Measurements from ENCODE around the gene IL17B.

Gene IL17B

DNA sequence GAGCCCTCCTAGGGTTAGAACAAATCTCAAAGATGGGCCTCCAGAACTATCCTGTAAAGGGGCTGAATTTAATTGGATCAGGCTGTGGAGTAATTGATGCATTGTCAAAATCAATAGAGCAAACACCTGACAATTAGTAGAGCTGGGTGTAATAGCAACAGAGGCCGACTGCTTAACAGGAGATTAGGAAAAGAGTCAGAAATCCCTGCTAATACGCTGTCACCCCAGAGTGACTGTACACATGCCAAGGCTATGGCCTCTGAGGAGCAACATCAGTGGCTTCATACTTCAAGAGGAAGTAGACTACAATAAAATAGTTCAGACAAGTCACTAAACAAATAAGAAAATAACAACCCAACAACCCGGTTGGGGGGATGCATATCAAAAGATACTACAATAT lies 52.5 kb downstream of the IL17B start:
- Histone ChIP-seq H4K20me1 (ENCODE audit: insufficient read depth) (no peaks in the 10 kb centered on the region), H3K36me3 (ENCODE audit: insufficient read depth) (no peaks in the 10 kb centered on the region), H3K4me1 (ENCODE audit: low read depth, poor library complexity, severe bottlenecking) (no peaks in the 10 kb centered on the region), H3K4me3 (IDR thresholded peaks at IDR 0.05; ENCODE audit: insufficient read depth, low read depth, low read length) (no peak overlapping the region), H3K9ac (no peak overlapping the region), H3K4me2 (no peak overlapping the region), H3K27ac (no peak overlapping the region), H2AFZ (ENCODE audit: low read depth) (no peak overlapping the region), H3K27me3 (ENCODE audit: insufficient read depth, low read depth) (no peaks in the 10 kb centered on the region), H3K79me2 (ENCODE audit: insufficient read depth, low read depth) (no peaks in the 10 kb centered on the region)
- TF ChIP-seq CTCF (conservative IDR thresholded peaks at IDR 0.05; ENCODE audit: low read depth, low read length), result no peak

DNA sequence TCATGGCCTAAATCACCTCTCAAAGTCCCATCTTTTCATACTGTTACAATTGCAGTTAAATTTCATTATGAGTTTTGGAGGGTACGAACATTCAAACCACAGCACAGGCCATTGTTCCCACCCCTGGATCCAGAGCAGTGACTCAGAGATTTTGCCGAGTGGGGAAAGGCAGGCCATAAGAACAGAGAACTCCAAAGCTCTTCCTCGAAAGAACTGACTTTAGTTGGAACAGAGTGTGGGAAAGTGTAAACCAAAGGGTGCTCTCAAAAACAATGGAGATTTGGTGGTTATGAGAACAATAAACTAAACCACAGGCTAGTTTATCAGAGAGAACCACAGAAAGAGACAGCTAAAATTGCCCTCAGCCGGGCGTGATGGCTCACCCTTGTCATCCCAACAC lies 53.2 kb downstream of the IL17B start:
- Histone ChIP-seq H2AFZ (ENCODE audit: low read depth) (no peak overlapping the region), H3K4me1 (ENCODE audit: low read depth, poor library complexity, severe bottlenecking) (no peaks in the 10 kb centered on the region), H3K27me3 (ENCODE audit: insufficient read depth, low read depth) (no peaks in the 10 kb centered on the region), H3K9ac (no peak overlapping the region), H4K20me1 (ENCODE audit: insufficient read depth) (no peaks in the 10 kb centered on the region), H3K4me2 (no peak overlapping the region), H3K79me2 (ENCODE audit: insufficient read depth, low read depth) (no peaks in the 10 kb centered on the region), H3K4me3 (IDR thresholded peaks at IDR 0.05; ENCODE audit: insufficient read depth, low read depth, low read length) (no peak overlapping the region), H3K27ac (no peak overlapping the region), H3K36me3 (ENCODE audit: insufficient read depth) (no peaks in the 10 kb centered on the region)
- TF ChIP-seq CTCF (conservative IDR thresholded peaks at IDR 0.05; ENCODE audit: low read depth, low read length), result no peak

- no peak overlapping the region for H3K27ac ChIP-seq
These were observed 53.8 kb downstream of the IL17B start for GRCh38 chr5:149325166-149325735.

DNA sequence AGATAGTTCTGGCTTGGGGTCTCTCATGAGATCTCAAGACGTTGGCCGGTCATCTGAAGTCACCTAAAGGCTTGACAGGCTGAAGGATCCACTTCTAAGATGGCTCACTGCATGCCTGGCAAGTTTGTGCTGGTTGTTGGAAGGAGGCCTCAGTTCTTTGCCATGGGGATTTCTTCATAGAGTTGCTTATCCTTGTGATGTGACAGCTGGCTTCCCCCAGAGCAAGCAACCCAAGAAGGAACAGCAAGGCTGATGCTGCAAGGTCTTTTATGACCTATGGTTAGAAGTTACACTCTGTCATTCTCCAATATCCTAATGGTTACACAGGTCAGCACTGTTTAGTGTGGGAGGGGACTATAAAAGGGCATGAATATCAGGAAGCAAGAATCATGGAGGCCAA lies 54.5 kb downstream of the IL17B start:
- H4K20me1 ChIP-seq (ENCODE audit: insufficient read depth), result no peaks in the 10 kb centered on the region
- no peak for TF ChIP-seq CTCF (conservative IDR thresholded peaks at IDR 0.05; ENCODE audit: low read depth, low read length)
- no peak overlapping the region for H3K27ac ChIP-seq
- H3K4me2 ChIP-seq, result no peak overlapping the region
- H3K4me1 ChIP-seq (ENCODE audit: low read depth, poor library complexity, severe bottlenecking), result no peaks in the 10 kb centered on the region
- no peaks in the 10 kb centered on the region for H3K27me3 ChIP-seq (ENCODE audit: insufficient read depth, low read depth)
- no peak overlapping the region for H3K4me3 ChIP-seq (IDR thresholded peaks at IDR 0.05; ENCODE audit: insufficient read depth, low read depth, low read length)
- no peak overlapping the region for H3K9ac ChIP-seq
- no peak overlapping the region for H2AFZ ChIP-seq (ENCODE audit: low read depth)
- no peaks in the 10 kb centered on the region for H3K36me3 ChIP-seq (ENCODE audit: insufficient read depth)
- H3K79me2 ChIP-seq (ENCODE audit: insufficient read depth, low read depth), result no peaks in the 10 kb centered on the region

More at GRCh38 chr5:149325166-149325735, 53.8 kb downstream of the IL17B start:
- Histone ChIP-seq H3K79me2 (ENCODE audit: insufficient read depth, low read depth) (no peaks in the 10 kb centered on the region), H3K36me3 (ENCODE audit: insufficient read depth) (no peaks in the 10 kb centered on the region), H3K4me1 (ENCODE audit: low read depth, poor library complexity, severe bottlenecking) (no peaks in the 10 kb centered on the region), H4K20me1 (ENCODE audit: insufficient read depth) (no peaks in the 10 kb centered on the region), H3K9ac (no peak overlapping the region), H3K4me2 (no peak overlapping the region), H2AFZ (ENCODE audit: low read depth) (no peak overlapping the region), H3K4me3 (IDR thresholded peaks at IDR 0.05; ENCODE audit: insufficient read depth, low read depth, low read length) (no peak overlapping the region), H3K27me3 (ENCODE audit: insufficient read depth, low read depth) (no peaks in the 10 kb centered on the region)
- no peak for TF ChIP-seq CTCF (conservative IDR thresholded peaks at IDR 0.05; ENCODE audit: low read depth, low read length)
